Fibroblast of villous mesenchyme (primary cell): ENCODE data around the gene CRELD1. TPM values are rescaled to one million over a fixed set of nuclear protein-coding genes. Genes with fewer than 3 reads are reported as not detected.

ENCODE experiments used
- DNase-seq: peaks from one replicate; pipeline ENCODE4 v3.0.0-alpha.2; 2010; ENCODE audit warnings: low read depth
- H3K4me3 ChIP-seq: 2 replicates; pipeline ENCODE4 v1.5.1; 2011; ENCODE audit warnings: low read depth, mild to moderate bottlenecking, low read length
- CTCF ChIP-seq: IDR thresholded peaks from 2 replicates; pipeline ENCODE4 v1.5.1; 2012; ENCODE audit warnings: low read depth, mild to moderate bottlenecking, low read length; ENCODE audit not compliant: insufficient read depth
- total RNA-seq: library from RNA; depleted of rRNA; stranded (reverse); fragments of >200 nt; gene quantifications from 2 replicates; pipeline ENCODE4 v1.2.3, GENCODE V29; 2012

Gene CRELD1
- total RNA-seq, 1 donor = 16.0 TPM

GRCh38 chr3:9955611-9956352, 22.1 kb downstream of the CRELD1 start:
- no peak overlapping the region for H3K4me3 ChIP-seq
- DNase-seq = no peak
- no peak for TF ChIP-seq CTCF

DNA sequence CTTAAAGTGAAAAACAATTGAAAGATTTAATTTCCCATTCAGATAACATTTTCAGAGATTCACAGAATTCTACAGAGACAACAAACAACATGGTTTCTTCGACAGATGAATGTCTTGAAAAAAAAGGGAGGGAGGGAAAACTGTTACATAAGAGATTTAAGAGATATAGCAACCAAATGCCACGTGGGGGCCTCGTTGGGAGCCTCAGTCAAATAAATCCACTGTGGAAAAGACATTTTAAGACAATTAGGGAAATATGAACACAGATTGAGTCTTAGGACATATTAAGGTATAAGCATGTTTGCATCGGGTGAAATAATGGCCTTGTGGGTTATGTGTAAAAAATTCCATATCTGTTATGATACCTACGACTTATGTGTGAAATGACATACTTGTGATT, 23.6 kb downstream of the CRELD1 start:
- TF ChIP-seq CTCF = no peak
- no peak for DNase-seq

GRCh38 chr3:9965200-9965875, 31.7 kb downstream of the CRELD1 start:
- no peak for TF ChIP-seq CTCF
- H3K4me3 ChIP-seq = no peak overlapping the region
- DNase-seq = no peak

More for the DNA sequence above, 23.6 kb downstream of the CRELD1 start:
- no peak overlapping the region for H3K4me3 ChIP-seq

DNA sequence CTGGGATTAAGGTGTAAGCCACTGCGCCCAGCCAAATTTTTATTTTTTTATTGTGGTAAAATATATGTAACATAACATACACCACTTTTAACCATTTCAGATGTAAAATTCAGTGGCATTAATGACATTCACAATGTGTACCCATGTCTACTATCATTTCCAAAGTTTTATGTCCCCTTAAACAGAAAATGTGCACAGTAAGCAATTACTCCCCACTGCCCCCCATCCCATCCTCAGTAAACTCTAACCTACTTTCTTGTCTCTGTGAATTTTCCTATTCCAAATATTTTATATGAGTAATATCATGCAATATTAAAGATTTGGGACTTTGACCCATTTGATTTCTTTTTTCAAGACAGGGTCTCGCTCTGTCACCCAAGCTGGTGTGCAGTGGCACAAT, 33.2 kb downstream of the CRELD1 start:
- no peak for DNase-seq

DNA sequence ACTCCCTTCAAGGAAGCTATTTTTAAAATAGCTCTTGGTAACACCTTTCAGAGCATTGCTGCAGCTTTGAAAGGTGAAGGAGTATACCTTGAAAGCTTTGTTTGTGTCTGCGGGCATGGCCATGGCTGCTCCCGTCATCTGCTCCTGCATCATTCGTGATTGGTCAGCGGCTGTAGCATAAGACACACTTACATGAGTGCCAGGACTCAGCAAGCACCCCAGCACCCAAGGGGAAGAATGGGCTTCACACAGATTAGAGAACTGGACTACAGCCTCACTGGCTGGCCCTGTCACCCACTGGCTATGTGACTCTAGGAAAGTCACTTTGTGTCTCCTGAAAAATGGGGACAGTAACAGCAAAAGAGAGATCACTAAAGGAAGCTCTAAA, 36.0 kb downstream of the CRELD1 start:
- TF ChIP-seq CTCF = no peak
- no peak for DNase-seq
- H3K4me3 ChIP-seq = no peak overlapping the region

More for the DNA sequence above, 33.2 kb downstream of the CRELD1 start:
- H3K4me3 ChIP-seq = no peak overlapping the region
- no peak for TF ChIP-seq CTCF

GRCh38 chr3:9970020-9970652, 36.5 kb downstream of the CRELD1 start:
- TF ChIP-seq CTCF = no peak
- no peak overlapping the region for H3K4me3 ChIP-seq
- DNase-seq = peak; percentile 63
